Measurements from ENCODE around the gene USF2. TPM values are rescaled to one million over a fixed set of nuclear protein-coding genes. Genes with fewer than 3 reads are reported as not detected.

USF2 gene
- polyA plus RNA-seq, 1 donor from 2014 or later, result 107 TPM

DNA sequence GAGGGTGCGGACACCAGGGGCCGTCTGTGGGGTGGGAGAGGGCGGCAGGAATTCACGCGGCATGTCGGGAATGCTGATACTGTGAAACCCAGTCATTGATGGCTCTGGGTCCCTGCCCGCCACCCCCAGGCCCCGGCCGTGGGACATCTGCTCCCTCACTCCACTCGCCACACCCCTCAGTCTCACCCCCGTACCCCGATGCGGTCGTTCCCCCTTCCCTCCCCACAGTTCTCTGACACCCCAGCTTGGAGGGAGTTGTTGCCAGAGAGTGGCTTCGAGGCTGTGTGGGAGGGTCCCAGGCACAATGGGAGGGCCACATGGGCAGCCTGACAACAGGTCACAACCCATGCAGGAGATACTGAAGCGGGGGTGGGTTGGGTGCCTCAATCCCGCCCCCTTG lies 25.0 kb downstream of the USF2 start:
- Histone ChIP-seq H3F3A (ENCODE audit: insufficient read depth, low read length, poor library complexity, severe bottlenecking) (no peaks in the 10 kb centered on the region), H3K27ac (ENCODE audit: low read length) (no peak overlapping the region), H3K9ac (ENCODE audit: low read length) (no peak overlapping the region)

DNA sequence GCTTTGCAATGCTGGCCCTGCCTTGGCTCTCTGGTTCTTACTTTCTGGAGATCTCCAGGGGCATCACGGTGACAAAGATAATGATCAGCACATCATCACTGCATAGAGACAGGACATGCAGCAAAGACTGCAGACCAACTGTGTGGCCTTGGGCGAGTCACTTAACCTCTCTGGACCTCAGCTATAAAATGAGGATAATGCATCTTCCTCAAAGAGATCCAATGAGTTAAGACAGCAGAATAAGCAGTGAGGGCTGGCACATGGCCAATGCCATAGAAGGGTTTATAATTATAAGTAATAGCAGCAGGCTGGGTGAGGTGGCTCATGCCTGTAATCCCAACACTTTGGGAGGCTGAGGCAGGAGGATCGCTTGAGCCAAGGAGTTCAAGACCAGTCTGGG lies 25.6 kb downstream of the USF2 start:
- Histone ChIP-seq H2AFZ (ENCODE audit: low read depth, low read length) (no peak overlapping the region), H3K9me3 (ENCODE audit: low read length) (no peaks in the 10 kb centered on the region), H3K27me3 (ENCODE audit: insufficient read depth, low read depth, low read length) (no peaks in the 10 kb centered on the region), H3K36me3 (ENCODE audit: insufficient read depth, low read length) (no peaks in the 10 kb centered on the region), H3K4me3 (ENCODE audit: low read length) (no peak overlapping the region), H3K79me2 (replicated peaks; ENCODE audit: insufficient read depth, low read length) (no peaks in the 10 kb centered on the region), H4K20me1 (ENCODE audit: insufficient read depth) (no peaks in the 10 kb centered on the region), H3K9me2 (ENCODE audit: insufficient read depth, low read length) (no peaks in the 10 kb centered on the region), H3K4me2 (ENCODE audit: low read length) (no peak overlapping the region), H3F3A (ENCODE audit: insufficient read depth, low read length, poor library complexity, severe bottlenecking) (no peaks in the 10 kb centered on the region), H3K9ac (ENCODE audit: low read length) (no peak overlapping the region), H3K27ac (ENCODE audit: low read length) (no peak overlapping the region)
- TF ChIP-seq RAD21 (conservative IDR thresholded peaks at IDR 0.05), result no peak
- TF ChIP-seq, protein P1, sequence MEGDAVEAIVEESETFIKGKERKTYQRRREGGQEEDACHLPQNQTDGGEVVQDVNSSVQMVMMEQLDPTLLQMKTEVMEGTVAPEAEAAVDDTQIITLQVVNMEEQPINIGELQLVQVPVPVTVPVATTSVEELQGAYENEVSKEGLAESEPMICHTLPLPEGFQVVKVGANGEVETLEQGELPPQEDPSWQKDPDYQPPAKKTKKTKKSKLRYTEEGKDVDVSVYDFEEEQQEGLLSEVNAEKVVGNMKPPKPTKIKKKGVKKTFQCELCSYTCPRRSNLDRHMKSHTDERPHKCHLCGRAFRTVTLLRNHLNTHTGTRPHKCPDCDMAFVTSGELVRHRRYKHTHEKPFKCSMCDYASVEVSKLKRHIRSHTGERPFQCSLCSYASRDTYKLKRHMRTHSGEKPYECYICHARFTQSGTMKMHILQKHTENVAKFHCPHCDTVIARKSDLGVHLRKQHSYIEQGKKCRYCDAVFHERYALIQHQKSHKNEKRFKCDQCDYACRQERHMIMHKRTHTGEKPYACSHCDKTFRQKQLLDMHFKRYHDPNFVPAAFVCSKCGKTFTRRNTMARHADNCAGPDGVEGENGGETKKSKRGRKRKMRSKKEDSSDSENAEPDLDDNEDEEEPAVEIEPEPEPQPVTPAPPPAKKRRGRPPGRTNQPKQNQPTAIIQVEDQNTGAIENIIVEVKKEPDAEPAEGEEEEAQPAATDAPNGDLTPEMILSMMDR (IDR thresholded peaks at IDR 0.05; ENCODE audit: poor library complexity, severe bottlenecking), result no peak
- TF ChIP-seq, protein P2, sequence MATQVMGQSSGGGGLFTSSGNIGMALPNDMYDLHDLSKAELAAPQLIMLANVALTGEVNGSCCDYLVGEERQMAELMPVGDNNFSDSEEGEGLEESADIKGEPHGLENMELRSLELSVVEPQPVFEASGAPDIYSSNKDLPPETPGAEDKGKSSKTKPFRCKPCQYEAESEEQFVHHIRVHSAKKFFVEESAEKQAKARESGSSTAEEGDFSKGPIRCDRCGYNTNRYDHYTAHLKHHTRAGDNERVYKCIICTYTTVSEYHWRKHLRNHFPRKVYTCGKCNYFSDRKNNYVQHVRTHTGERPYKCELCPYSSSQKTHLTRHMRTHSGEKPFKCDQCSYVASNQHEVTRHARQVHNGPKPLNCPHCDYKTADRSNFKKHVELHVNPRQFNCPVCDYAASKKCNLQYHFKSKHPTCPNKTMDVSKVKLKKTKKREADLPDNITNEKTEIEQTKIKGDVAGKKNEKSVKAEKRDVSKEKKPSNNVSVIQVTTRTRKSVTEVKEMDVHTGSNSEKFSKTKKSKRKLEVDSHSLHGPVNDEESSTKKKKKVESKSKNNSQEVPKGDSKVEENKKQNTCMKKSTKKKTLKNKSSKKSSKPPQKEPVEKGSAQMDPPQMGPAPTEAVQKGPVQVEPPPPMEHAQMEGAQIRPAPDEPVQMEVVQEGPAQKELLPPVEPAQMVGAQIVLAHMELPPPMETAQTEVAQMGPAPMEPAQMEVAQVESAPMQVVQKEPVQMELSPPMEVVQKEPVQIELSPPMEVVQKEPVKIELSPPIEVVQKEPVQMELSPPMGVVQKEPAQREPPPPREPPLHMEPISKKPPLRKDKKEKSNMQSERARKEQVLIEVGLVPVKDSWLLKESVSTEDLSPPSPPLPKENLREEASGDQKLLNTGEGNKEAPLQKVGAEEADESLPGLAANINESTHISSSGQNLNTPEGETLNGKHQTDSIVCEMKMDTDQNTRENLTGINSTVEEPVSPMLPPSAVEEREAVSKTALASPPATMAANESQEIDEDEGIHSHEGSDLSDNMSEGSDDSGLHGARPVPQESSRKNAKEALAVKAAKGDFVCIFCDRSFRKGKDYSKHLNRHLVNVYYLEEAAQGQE (IDR thresholded peaks at IDR 0.05; ENCODE audit: borderline replicate concordance), result no peak
- TF ChIP-seq EZH2 (IDR thresholded peaks at IDR 0.05; ENCODE audit: borderline replicate concordance, insufficient read depth, low read length, poor library complexity, severe bottlenecking), result no peak

More for the DNA sequence above, 25.0 kb downstream of the USF2 start:
- TF ChIP-seq RAD21 (conservative IDR thresholded peaks at IDR 0.05), result no peak
- TF ChIP-seq, protein P2 (IDR thresholded peaks at IDR 0.05; ENCODE audit: borderline replicate concordance), result no peak
- TF ChIP-seq POLR2AphosphoS5 (IDR thresholded peaks at IDR 0.05), result no peak
- TF ChIP-seq EP300 (conservative IDR thresholded peaks at IDR 0.05; ENCODE audit: poor library complexity, severe bottlenecking), result no peak
- no peak for TF ChIP-seq MXI1 (conservative IDR thresholded peaks at IDR 0.05; ENCODE audit: poor library complexity, severe bottlenecking)
- TF ChIP-seq TAF1 (IDR thresholded peaks at IDR 0.05; ENCODE audit: low read depth), result no peak
- TF ChIP-seq, protein P1 (IDR thresholded peaks at IDR 0.05; ENCODE audit: poor library complexity, severe bottlenecking), result no peak
- TF ChIP-seq EZH2 (IDR thresholded peaks at IDR 0.05; ENCODE audit: borderline replicate concordance, insufficient read depth, low read length, poor library complexity, severe bottlenecking), result no peak
- TF ChIP-seq SMC3 (conservative IDR thresholded peaks at IDR 0.05; ENCODE audit: poor library complexity), result no peak
- Histone ChIP-seq H3K9me2 (ENCODE audit: insufficient read depth, low read length) (no peaks in the 10 kb centered on the region), H3K4me2 (ENCODE audit: low read length) (no peak overlapping the region), H3K9me3 (ENCODE audit: low read length) (no peaks in the 10 kb centered on the region), H3K27me3 (ENCODE audit: insufficient read depth, low read depth, low read length) (no peaks in the 10 kb centered on the region), H2AFZ (ENCODE audit: low read depth, low read length) (no peak overlapping the region), H3K4me3 (ENCODE audit: low read length) (no peak overlapping the region), H3K36me3 (ENCODE audit: insufficient read depth, low read length) (no peaks in the 10 kb centered on the region), H4K20me1 (ENCODE audit: insufficient read depth) (no peaks in the 10 kb centered on the region), H3K79me2 (replicated peaks; ENCODE audit: insufficient read depth, low read length) (no peaks in the 10 kb centered on the region)

Measured in neural cell (in vitro differentiated cells).